Type B pancreatic cell (in vitro differentiated cells): ENCODE data around the gene ARL4A. TPM values are rescaled to one million over a fixed set of nuclear protein-coding genes. Genes with fewer than 3 reads are reported as not detected.

Experiments used
- DNase-seq: peaks from one replicate; pipeline ENCODE4 v3.0.0; 2021; ENCODE audit warnings: mixed read lengths; ENCODE audit not compliant: unreplicated experiment; ENCODE audit errors: extremely low spot score
- H3K27ac Mint-ChIP-seq: 2 replicates; pipeline ENCODE4 v1.8.0; 2021; ENCODE audit warnings: mild to moderate bottlenecking, mixed read lengths
- H3K27me3 Mint-ChIP-seq: 2 replicates; pipeline ENCODE4 v1.8.0; 2021; ENCODE audit warnings: mixed read lengths
- H3K36me3 Mint-ChIP-seq: 2 replicates; pipeline ENCODE4 v1.8.0; 2021; ENCODE audit warnings: mixed read lengths
- H3K4me1 Mint-ChIP-seq: one replicate; pipeline ENCODE4 v1.8.0; 2021; ENCODE audit warnings: mixed read lengths; ENCODE audit not compliant: unreplicated experiment
- H3K4me3 Mint-ChIP-seq: 2 replicates; pipeline ENCODE4 v1.8.0; 2021; ENCODE audit warnings: mild to moderate bottlenecking, mixed read lengths
- H3K9me3 Mint-ChIP-seq: 2 replicates; pipeline ENCODE4 v1.8.0; 2021; ENCODE audit warnings: mixed read lengths
- total RNA-seq: library from RNA; stranded (reverse); gene quantifications from 2 replicates; pipeline ENCODE4 v1.2.1, GENCODE V29; 2021; ENCODE audit warnings: low replicate concordance
- TF ChIP-seq, protein P1 (sequence below): fragments of 200-600 bp; sonication (generic); conservative IDR thresholded peaks from 2 replicates; pipeline ENCODE4 v1.5.0; 2021; ENCODE audit warnings: antibody characterized with exemption, mild to moderate bottlenecking

The ARL4A gene
- total RNA-seq, 1 donor from 2014 or later = 25.5 TPM

DNA sequence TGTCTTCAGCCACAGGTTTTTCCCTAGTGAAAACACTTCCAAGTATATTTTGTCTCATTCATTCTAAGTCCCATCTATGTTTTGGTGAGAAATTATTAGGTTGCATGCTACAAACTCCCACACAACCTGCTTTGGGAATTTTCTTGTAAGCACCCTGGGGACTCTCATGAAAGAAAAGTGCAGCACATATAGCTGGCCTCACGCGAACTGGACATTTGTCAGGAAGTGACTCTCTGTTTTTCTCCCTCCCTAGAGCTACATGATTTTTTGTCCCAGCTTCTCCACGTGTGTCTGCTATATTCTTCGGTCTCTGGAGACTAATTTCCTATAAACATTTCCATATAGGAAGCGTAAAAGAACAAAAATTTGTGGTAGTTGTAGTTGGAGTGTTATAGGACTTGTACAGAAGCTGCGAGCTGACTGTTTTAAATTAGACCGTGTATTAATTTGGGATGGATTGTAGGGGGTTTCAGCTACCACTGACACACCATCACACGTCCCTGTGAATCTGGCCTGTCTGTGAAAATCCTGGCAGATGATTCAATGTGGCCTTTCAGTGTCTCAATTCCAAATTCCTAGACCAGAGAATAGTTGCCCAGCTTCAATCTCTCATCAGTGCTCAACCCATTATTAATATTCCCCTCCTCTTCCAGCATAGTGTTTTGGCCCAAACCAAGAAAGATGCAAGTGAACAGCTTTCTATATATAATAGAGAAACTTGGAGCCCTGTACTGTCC is 40.2 kb downstream of the ARL4A start:
- TF ChIP-seq, protein P1, sequence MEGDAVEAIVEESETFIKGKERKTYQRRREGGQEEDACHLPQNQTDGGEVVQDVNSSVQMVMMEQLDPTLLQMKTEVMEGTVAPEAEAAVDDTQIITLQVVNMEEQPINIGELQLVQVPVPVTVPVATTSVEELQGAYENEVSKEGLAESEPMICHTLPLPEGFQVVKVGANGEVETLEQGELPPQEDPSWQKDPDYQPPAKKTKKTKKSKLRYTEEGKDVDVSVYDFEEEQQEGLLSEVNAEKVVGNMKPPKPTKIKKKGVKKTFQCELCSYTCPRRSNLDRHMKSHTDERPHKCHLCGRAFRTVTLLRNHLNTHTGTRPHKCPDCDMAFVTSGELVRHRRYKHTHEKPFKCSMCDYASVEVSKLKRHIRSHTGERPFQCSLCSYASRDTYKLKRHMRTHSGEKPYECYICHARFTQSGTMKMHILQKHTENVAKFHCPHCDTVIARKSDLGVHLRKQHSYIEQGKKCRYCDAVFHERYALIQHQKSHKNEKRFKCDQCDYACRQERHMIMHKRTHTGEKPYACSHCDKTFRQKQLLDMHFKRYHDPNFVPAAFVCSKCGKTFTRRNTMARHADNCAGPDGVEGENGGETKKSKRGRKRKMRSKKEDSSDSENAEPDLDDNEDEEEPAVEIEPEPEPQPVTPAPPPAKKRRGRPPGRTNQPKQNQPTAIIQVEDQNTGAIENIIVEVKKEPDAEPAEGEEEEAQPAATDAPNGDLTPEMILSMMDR = no peak
- Mint-ChIP-seq H3K36me3 (no peaks in the 10 kb centered on the region), H3K27ac (no peak overlapping the region), H3K9me3 (no peaks in the 10 kb centered on the region), H3K4me3 (no peak overlapping the region), H3K4me1 (peaks cover 13% of the 10 kb centered on the region), H3K27me3 (no peaks in the 10 kb centered on the region)
- DNase-seq = no peak

DNA sequence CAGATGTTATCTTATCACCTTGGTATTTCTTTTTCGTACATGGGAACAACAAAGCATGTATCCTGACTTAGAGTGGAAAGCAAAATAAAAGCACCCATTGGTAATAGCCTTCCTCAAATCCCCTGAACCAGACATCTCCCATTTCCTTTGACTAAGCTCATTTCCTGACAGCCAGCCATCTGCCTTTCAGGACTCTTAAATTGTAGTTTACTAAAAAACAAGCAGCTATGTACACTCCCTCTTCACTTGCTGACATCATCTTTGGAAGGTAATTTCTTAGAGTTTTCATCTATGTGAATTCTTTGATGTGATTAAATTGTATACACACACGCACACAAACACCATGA is 40.7 kb downstream of the ARL4A start:
- Mint-ChIP-seq H3K9me3 (no peaks in the 10 kb centered on the region), H3K36me3 (no peaks in the 10 kb centered on the region), H3K27ac (no peak overlapping the region), H3K4me3 (no peak overlapping the region), H3K4me1 (peaks cover 13% of the 10 kb centered on the region), H3K27me3 (no peaks in the 10 kb centered on the region)
- TF ChIP-seq, protein P1 = no peak
- DNase-seq = no peak

DNA sequence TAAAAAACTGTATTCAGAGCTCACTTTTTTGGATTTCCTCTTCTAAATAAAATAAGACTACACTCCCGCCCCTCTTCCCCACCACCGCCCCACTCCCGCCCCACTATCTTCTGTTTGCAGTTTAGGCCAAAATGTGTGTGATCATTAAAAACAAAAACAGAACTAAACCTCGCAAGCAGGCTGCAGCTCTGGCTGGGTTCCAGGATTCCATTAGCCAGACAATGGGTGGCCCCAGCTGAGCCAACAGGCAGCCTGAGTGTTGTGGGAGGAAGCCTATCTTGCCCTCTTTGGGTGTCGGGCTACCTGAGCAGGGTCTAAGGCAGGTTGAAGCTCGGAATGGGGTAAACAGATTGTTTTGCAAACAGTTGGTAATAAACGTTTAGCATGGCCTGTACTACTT is 41.7 kb downstream of the ARL4A start:
- H3K36me3 Mint-ChIP-seq = no peaks in the 10 kb centered on the region
- no peaks in the 10 kb centered on the region for H3K9me3 Mint-ChIP-seq
- TF ChIP-seq, protein P1 = no peak
- H3K27ac Mint-ChIP-seq = no peak overlapping the region
- no peak overlapping the region for H3K4me3 Mint-ChIP-seq
- H3K4me1 Mint-ChIP-seq = peaks cover 13% of the 10 kb centered on the region
- no peaks in the 10 kb centered on the region for H3K27me3 Mint-ChIP-seq
- DNase-seq = no peak

DNA sequence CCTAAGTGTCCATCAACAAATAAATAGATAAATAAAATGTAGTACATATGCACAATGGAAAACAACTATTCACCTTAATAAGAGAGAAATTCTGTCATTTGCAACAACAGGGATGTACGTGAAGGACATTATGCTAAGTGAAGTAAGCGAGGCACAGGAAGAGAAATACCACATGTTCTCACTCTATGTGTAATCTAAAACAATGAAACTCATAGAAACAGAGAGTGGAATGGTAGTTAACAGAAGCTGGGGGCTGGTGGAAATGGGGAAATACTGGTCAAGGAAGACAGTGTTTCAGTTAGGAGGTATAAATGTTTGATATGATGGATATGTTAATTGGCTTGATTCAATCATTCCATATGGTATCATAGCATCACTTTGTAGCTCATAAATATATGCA is 43.1 kb downstream of the ARL4A start:
- TF ChIP-seq, protein P1 = no peak
- no peak for DNase-seq
- H3K36me3 Mint-ChIP-seq = no peaks in the 10 kb centered on the region
- no peaks in the 10 kb centered on the region for H3K9me3 Mint-ChIP-seq
- no peak overlapping the region for H3K27ac Mint-ChIP-seq
- H3K4me3 Mint-ChIP-seq = no peak overlapping the region
- peaks cover 13% of the 10 kb centered on the region for H3K4me1 Mint-ChIP-seq
- no peaks in the 10 kb centered on the region for H3K27me3 Mint-ChIP-seq

DNA sequence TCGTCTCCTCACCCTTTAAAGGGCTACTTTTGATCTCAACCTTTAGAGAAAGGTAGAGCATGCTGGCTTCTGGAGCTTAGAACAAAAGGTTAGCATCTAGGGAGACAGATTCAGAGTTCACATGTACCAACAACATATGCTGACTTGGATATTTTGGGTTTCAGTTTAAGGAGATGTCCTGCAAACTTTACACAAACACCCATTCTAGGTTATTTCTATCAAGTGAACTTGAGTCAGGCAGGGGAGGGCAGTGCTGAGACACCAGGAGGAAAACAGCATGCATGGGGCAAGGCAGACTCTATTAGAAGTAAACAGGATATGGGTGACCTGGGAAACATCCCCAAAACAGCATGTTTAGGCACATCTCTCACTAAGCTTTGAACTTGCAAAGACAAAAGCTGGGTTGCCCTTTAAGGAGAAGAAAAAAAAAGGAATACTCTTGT is 43.8 kb downstream of the ARL4A start:
- peak overlapping the region; percentile 54 for H3K4me3 Mint-ChIP-seq
- H3K36me3 Mint-ChIP-seq = no peaks in the 10 kb centered on the region
- peaks cover 13% of the 10 kb centered on the region for H3K4me1 Mint-ChIP-seq
- H3K9me3 Mint-ChIP-seq = no peaks in the 10 kb centered on the region
- no peak overlapping the region for H3K27ac Mint-ChIP-seq
- TF ChIP-seq, protein P1 = no peak
- H3K27me3 Mint-ChIP-seq = no peaks in the 10 kb centered on the region
- no peak for DNase-seq
